Measurements from ENCODE around the gene SULT1C2.

DNA sequence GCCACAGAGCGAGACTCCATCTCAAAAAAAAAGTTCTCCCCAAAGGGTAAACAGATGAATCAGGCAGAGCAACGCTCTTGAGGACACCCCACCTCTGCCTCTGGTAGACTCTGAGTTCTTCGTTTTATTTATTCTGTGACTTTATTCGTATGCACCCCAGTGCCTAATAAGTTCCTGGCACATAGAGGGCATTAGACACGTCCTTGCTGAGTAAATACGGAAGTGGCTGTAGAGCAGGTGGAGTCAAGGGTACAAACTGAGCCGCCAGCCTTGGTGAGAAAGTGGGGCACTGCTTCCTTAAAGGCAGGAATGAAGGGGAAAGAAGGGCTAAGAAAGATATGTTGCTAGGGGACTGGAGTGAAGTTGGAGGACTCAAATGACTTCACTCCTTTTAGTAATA lies 12.9 kb downstream of the SULT1C2 start:
- no peak for TF ChIP-seq EZH2 (IDR thresholded peaks at IDR 0.05; ENCODE audit: borderline replicate concordance, low read depth, low read length, poor library complexity, severe bottlenecking)
- TF ChIP-seq, protein P1, sequence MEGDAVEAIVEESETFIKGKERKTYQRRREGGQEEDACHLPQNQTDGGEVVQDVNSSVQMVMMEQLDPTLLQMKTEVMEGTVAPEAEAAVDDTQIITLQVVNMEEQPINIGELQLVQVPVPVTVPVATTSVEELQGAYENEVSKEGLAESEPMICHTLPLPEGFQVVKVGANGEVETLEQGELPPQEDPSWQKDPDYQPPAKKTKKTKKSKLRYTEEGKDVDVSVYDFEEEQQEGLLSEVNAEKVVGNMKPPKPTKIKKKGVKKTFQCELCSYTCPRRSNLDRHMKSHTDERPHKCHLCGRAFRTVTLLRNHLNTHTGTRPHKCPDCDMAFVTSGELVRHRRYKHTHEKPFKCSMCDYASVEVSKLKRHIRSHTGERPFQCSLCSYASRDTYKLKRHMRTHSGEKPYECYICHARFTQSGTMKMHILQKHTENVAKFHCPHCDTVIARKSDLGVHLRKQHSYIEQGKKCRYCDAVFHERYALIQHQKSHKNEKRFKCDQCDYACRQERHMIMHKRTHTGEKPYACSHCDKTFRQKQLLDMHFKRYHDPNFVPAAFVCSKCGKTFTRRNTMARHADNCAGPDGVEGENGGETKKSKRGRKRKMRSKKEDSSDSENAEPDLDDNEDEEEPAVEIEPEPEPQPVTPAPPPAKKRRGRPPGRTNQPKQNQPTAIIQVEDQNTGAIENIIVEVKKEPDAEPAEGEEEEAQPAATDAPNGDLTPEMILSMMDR (conservative IDR thresholded peaks at IDR 0.05; ENCODE audit: low read depth, low read length) = no peak
